NCI-H1092 treated with DMSO at 0.1 percent for 48 hours (cell line): ENCODE results near the gene OOSP2.

Experiments
- DNase-seq: peaks from one replicate; lab custom pipeline; 2025; lab: John Stamatoyannopoulos, UW

OOSP2 gene

GRCh38 chr11:60080535-60080934, 40.3 kb downstream of the OOSP2 start:
- DNase-seq: no peak

- no peak for DNase-seq
Measured at GRCh38 chr11:60084631-60085273, 44.5 kb downstream of the OOSP2 start.

- no peak for DNase-seq
Measured at GRCh38 chr11:60085909-60086308, 45.7 kb downstream of the OOSP2 start.

GRCh38 chr11:60087239-60087638, 47.0 kb downstream of the OOSP2 start:
- DNase-seq: no peak

DNA sequence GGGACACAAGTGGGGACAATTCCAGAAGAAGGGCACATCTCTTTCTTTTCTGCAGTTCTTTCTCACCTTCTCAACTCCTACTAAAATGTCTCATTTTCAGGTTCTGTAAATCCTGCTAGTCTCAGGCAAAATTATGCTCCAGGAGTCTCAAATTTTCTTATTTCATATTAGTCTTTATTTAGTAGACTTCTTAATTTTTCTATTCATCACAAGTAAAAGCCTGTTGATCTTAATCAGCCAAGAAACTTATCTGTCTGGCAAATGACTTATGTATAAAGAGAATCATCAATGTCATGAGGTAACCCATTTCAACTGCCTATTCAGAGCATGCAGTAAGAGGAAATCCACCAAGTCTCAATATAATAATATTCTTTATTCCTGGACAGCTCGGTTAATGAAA, 48.2 kb downstream of the OOSP2 start, which contains the start of gene MS4A2:
Gene MS4A2, plus strand, starts transcription at position 301 of the 400 bp plus-strand sequence. CDS start 102 bp downstream, outside the sequence.
- no peak for DNase-seq

GRCh38 chr11:60095477-60096120, 55.4 kb downstream of the OOSP2 start:
- no peak for DNase-seq

DNA sequence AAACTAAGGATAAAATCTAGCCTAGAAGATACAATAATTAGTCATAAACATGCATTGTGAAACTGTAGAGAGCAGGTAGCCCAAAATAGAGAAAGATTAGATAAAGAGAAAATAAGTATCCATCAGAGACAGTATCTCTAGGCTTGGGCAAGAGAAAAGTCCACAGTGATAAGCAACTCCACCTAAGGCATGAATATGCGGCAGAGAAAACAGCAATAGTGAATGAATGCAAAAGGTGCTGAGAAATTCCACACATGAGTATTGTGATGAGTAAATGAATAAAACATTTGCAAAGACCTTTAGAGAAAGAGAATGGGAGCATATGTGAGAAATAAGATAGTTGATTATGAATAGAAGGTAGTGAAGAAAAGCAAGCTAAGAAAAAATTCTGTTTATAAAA, 57.0 kb downstream of the OOSP2 start:
- no peak for DNase-seq
